Activated naive CD4-positive, alpha-beta T cell treated with anti-CD3 and anti-CD28 coated beads, Interleukin-2, amount 50 U/mL, for 72 hours (primary cell): Measurements from ENCODE around the gene TUBB4B. TPM values are rescaled to one million over a fixed set of nuclear protein-coding genes. Genes with fewer than 3 reads are reported as not detected.
"Not testable (repeated sequence)": the region's sequence is repeated elsewhere in the genome, so short reads cannot be mapped to it uniquely, and the experiment has no call there.

Experiments
- ATAC-seq, 2 donors: fragments of 150-1000 bp; cut with Tn5 transposase; 2 replicates each; pipeline ENCODE4 v1.10.0; 2021; ENCODE audit warnings: mild to moderate bottlenecking in 2 of 2, moderate library complexity in 2 of 2
- DNase-seq, 2 donors: peaks; one replicate each; pipeline ENCODE4 v3.0.0; 2021 to 2022; ENCODE audit warnings: low spot score in 2 of 2
- H3K27ac Mint-ChIP-seq, 2 donors: one replicate each; pipeline ENCODE4 v1.8.0; 2022; ENCODE audit warnings: mild to moderate bottlenecking in 2 of 2, mixed read lengths in 2 of 2
- H3K36me3 Mint-ChIP-seq, 2 donors: one replicate each; pipeline ENCODE4 v1.8.0; 2022; ENCODE audit warnings: mixed read lengths in 2 of 2
- H3K9me3 Mint-ChIP-seq, 2 donors: one replicate each; pipeline ENCODE4 v1.8.0; 2022; ENCODE audit warnings: mixed read lengths in 2 of 2
- total RNA-seq, 2 donors: library from RNA; stranded (reverse); gene quantifications; one replicate each; pipeline ENCODE4 v1.2.3, GENCODE V29; 2022

Gene TUBB4B
- total RNA-seq, 2 donors from 2014 or later, result 277 to 307 TPM

GRCh38 chr9:137253717-137254623, 12.9 kb downstream of the TUBB4B start:
- ATAC-seq (no peak), DNase-seq (no peak)
- Mint-ChIP-seq H3K36me3 (peaks cover 0 to 16% of the 10 kb centered on the region in 2 donors), H3K27ac (peak overlapping the region; percentile 84 to 85), H3K9me3 (no peaks in the 10 kb centered on the region)

- ATAC-seq, result peak; percentile 81 to 90
- peak within 1 kb of the TSS; percentile 84 to 85 for H3K27ac Mint-ChIP-seq
These were observed 13.7 kb downstream of the TUBB4B start, which contains the start of gene NELFB for GRCh38 chr9:137254624-137255447. Gene NELFB, plus strand, starts transcription at chr9:137255327.

GRCh38 chr9:137255448-137256114, 14.5 kb downstream of the TUBB4B start:
- ATAC-seq (peak; percentile 31 to 67), DNase-seq (no peak)
- peak overlapping the region in 1 of 2 donors; percentile 77 for H3K27ac Mint-ChIP-seq
- no peaks in the 10 kb centered on the region for H3K9me3 Mint-ChIP-seq
- H3K36me3 Mint-ChIP-seq, result peaks cover 0 to 16% of the 10 kb centered on the region in 2 donors

More at GRCh38 chr9:137254624-137255447, 13.7 kb downstream of the TUBB4B start, which contains the start of gene NELFB:
- DNase-seq, result peak; percentile 97 to 100
- Mint-ChIP-seq H3K9me3 (no peaks in the 10 kb centered on the region), H3K36me3 (peaks cover 0 to 16% of the 10 kb centered on the region in 2 donors)

DNA sequence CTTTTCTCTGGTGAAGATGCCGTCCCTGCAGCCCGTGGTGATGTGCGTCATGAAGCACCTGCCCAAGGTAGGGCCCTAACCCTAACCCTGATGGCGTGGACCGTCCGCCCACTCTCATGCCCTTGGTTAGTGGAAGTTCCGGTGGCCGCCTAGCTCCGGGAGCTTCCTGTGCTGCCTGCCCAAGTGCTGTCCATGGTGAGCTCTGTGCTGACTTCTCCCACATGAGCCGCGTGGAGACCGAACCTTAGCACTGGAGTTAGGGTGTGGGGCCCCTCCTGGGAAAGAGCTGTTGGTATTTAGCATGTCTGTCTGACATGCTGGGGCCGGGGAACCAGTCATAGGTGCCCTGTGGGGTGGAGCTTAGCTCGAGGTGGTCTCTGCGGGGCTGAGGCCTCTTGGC, 15.3 kb downstream of the TUBB4B start:
- H3K36me3 Mint-ChIP-seq, result peaks cover 0 to 16% of the 10 kb centered on the region in 2 donors
- DNase-seq, result no peak
- no peak overlapping the region for H3K27ac Mint-ChIP-seq
- no peak for ATAC-seq
- H3K9me3 Mint-ChIP-seq, result no peaks in the 10 kb centered on the region

DNA sequence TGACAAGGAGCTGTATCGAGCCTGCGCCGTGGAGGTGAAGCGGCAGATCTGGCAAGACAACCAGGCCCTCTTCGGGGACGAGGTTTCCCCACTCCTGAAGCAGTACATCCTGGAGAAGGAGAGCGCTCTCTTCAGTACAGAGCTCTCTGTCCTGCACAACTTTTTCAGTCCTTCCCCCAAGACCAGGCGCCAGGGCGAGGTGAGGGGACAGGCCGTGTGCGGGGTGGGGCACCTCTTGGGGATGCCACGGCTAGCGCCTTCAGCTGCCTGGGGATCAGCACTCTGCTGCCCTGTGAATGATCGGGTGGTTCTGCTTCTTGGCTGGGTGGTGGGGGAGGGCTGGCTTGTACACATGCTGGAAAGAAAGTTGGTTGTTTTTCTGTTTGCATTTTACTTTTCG, 15.8 kb downstream of the TUBB4B start:
- DNase-seq (no peak), ATAC-seq (no peak)
- no peak overlapping the region for H3K27ac Mint-ChIP-seq
- H3K36me3 Mint-ChIP-seq, result peaks cover 0 to 16% of the 10 kb centered on the region in 2 donors
- no peaks in the 10 kb centered on the region for H3K9me3 Mint-ChIP-seq

DNA sequence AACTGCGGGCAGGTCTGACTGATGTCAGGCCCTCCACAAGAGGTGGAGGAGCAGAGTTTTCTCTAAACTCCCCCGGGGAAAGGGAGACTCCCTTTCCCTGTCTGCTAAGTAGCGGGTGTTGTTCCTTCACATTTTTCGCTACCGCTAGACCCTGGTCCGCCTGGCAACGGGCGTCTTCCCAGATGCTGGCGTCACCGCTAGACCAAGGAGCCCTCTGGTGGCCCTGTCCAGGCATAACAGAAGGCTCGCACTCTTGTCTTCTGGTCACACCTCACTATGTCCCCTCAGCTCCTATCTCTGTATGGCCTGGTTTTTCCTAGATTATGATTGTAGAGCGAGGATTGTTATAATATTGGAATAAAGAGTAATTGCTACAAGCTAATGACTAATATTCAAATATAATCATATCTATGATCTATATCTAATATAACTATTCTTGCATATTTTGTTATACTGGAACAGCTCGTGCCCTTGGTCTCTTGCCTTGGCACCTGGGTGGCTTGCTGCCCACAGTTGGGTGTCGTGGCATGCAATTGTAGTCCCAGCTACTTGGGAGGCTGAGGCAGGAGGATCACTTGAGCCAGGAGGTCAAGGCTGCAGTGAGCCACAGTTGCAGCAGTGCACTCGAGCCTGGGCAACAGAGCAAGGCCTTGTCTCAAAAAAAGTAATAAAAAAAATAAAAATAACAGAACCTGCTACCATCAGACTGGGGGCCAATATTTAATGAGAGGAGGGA, 21.3 kb downstream of the TUBB4B start:
- H3K36me3 Mint-ChIP-seq, H3K27ac Mint-ChIP-seq, ATAC-seq, DNase-seq, H3K9me3 Mint-ChIP-seq: not testable (repeated sequence)

- H3K36me3 Mint-ChIP-seq, result no peaks in the 10 kb centered on the region
- no peak for ATAC-seq
- no peaks in the 10 kb centered on the region for H3K9me3 Mint-ChIP-seq
These were observed 21.8 kb downstream of the TUBB4B start for GRCh38 chr9:137262909-137263285.

GRCh38 chr9:137263506-137263905, 22.4 kb downstream of the TUBB4B start:
- DNase-seq, result no peak
- ATAC-seq, result no peak
- Mint-ChIP-seq H3K27ac (no peak overlapping the region), H3K36me3 (peaks cover 0 to 3% of the 10 kb centered on the region in 2 donors), H3K9me3 (no peaks in the 10 kb centered on the region)

More at GRCh38 chr9:137262909-137263285, 21.8 kb downstream of the TUBB4B start:
- no peak overlapping the region for H3K27ac Mint-ChIP-seq
- no peak for DNase-seq

DNA sequence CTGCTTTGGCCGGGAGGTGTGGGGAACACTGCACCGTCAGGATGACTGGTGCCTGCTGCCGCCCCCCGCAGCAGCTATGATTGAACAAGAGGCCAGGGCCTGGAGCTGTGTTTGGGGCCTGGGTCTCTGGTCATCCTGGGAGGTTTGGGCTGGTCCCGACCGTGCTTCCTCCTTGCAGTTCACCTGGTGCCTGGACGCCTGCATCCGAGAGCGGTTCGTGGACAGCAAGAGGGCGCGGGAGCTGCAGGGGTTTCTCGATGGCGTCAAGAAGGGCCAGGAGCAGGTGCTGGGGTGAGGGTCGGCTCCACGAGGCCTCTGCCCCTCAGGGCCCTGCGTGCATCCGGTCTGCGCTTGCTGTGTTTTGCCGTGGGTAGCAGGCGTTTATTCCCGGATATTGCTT, 23.0 kb downstream of the TUBB4B start:
- H3K27ac Mint-ChIP-seq, result no peak overlapping the region
- peaks cover 0 to 7% of the 10 kb centered on the region in 2 donors for H3K36me3 Mint-ChIP-seq
- DNase-seq (no peak), ATAC-seq (no peak)
- H3K9me3 Mint-ChIP-seq, result no peaks in the 10 kb centered on the region

- Mint-ChIP-seq H3K36me3 (peaks cover 0 to 14% of the 10 kb centered on the region in 2 donors), H3K27ac (no peak overlapping the region)
These were observed 24.5 kb downstream of the TUBB4B start for GRCh38 chr9:137265496-137266161.

GRCh38 chr9:137266162-137266527, 25.1 kb downstream of the TUBB4B start:
- DNase-seq (no peak), ATAC-seq (no peak)
- H3K27ac Mint-ChIP-seq, result no peak overlapping the region
- peaks cover 0 to 14% of the 10 kb centered on the region in 2 donors for H3K36me3 Mint-ChIP-seq
- no peaks in the 10 kb centered on the region for H3K9me3 Mint-ChIP-seq

More at GRCh38 chr9:137265496-137266161, 24.5 kb downstream of the TUBB4B start:
- DNase-seq (no peak), ATAC-seq (no peak)
- H3K9me3 Mint-ChIP-seq, result no peaks in the 10 kb centered on the region

DNA sequence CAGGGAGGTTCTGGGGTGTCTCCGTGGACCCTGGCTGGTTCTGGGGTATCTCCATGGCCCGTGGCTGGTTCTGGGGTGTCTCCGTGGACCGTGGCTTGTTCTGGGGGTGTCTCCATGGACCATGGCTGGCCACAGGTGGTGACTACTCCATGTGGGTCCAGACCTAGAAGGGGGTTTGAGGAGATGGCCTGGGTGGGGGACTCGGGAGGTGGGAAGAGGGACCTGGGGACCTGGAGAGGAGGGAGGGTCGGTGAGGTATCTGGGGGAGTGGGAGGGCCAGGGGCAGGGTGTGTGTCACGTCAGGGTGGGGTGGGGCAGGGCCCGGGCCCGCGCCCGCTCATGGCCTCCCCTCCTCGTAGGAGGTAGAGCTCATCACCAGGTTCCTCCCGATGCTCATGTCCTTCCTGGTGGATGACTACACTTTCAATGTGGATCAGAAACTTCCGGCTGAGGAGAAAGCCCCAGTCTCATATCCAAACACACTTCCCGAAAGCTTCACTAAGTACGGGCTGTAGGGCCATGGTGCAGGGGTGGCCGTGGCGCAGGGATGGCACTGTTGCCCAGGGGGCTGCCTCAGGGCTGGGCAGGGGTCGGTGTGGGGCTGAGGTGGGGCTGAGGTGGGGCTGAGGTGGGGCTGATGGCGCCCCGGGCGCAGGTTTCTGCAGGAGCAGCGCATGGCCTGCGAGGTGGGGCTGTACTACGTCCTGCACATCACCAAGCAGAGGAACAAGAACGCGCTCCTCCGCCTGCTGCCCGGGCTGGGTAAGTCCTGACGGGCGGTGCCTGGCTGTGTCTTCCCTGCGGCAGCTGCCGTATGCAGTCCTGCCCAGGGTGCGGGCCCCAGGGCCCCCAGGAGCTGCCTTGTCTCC, 25.7 kb downstream of the TUBB4B start:
- peaks cover 0 to 14% of the 10 kb centered on the region in 2 donors for H3K36me3 Mint-ChIP-seq
- no peak overlapping the region for H3K27ac Mint-ChIP-seq
- no peak for DNase-seq
- no peaks in the 10 kb centered on the region for H3K9me3 Mint-ChIP-seq
- ATAC-seq, result no peak

GRCh38 chr9:137267933-137268355, 26.9 kb downstream of the TUBB4B start:
- Mint-ChIP-seq H3K9me3 (no peaks in the 10 kb centered on the region), H3K27ac (no peak overlapping the region), H3K36me3 (peaks cover 0 to 14% of the 10 kb centered on the region in 2 donors)
- ATAC-seq (no peak), DNase-seq (no peak)

DNA sequence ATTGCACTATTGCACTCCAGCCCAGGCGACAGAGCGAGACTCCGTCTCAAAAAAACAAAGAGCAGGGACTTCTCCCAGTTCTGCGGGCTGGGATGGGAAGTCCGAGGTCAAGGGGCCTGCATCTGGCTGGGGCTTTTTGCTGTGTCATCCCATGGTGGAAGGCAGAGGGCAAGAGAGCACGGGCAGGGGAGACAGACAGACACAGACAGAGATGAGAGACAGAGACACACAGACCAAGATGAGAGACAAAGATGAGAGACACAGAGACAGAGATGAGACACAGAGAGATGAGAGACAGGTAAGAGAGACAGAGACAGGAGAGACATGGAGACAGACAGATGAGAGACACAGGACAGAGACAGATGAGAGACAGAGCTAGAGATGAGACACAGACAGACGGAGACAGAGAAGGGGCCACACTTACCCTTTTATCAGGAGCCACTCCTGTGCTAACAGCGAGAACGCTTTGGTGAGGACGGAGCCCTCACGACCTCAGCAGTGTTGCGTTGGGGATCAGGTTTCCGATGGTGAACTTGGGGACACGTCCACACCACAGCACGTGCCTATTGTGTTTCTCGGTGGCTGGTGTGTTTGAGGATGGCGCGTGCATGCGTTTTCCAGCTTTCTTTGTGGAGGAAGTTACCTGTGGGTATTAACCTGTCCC, 27.6 kb downstream of the TUBB4B start:
- ATAC-seq (no peak), DNase-seq (no peak)
- peaks cover 0 to 14% of the 10 kb centered on the region in 2 donors for H3K36me3 Mint-ChIP-seq
- no peaks in the 10 kb centered on the region for H3K9me3 Mint-ChIP-seq
- H3K27ac Mint-ChIP-seq, result peak overlapping the region in 1 of 2 donors; percentile 1
